Activated T-helper 9 cell treated with anti-CD3 and anti-CD28 coated beads, Interleukin-2, amount 50 U/mL, for 16 hours (primary cell): Measurements from ENCODE around the gene KIF5C.

Experiments
- DNase-seq: peaks from one replicate; pipeline ENCODE4 v3.0.0-alpha.2; 2020; ENCODE audit warnings: low read depth

The KIF5C gene

GRCh38 chr2:149044500-149044899 lies 169.5 kb downstream of the KIF5C start:
- no peak for DNase-seq

- no peak for DNase-seq
Measured at GRCh38 chr2:149047118-149047517, 172.1 kb downstream of the KIF5C start.

- no peak for DNase-seq
Measured at GRCh38 chr2:149049142-149049541, 174.1 kb downstream of the KIF5C start.

GRCh38 chr2:149050188-149050587 lies 175.2 kb downstream of the KIF5C start:
- DNase-seq, result no peak

GRCh38 chr2:149055751-149056150 lies 180.7 kb downstream of the KIF5C start:
- no peak for DNase-seq

GRCh38 chr2:149056541-149057255 lies 181.7 kb downstream of the KIF5C start:
- no peak for DNase-seq

GRCh38 chr2:149057401-149057800 lies 182.4 kb downstream of the KIF5C start:
- no peak for DNase-seq

GRCh38 chr2:149058936-149059335 lies 183.9 kb downstream of the KIF5C start:
- no peak for DNase-seq

GRCh38 chr2:149059822-149060221 lies 184.8 kb downstream of the KIF5C start:
- no peak for DNase-seq

- DNase-seq, result no peak
Measured at GRCh38 chr2:149061133-149061745, 186.2 kb downstream of the KIF5C start.

- no peak for DNase-seq
Measured at GRCh38 chr2:149062531-149062930, 187.5 kb downstream of the KIF5C start.

GRCh38 chr2:149063177-149063576 lies 188.2 kb downstream of the KIF5C start:
- DNase-seq, result no peak

GRCh38 chr2:149064365-149064841 lies 189.4 kb downstream of the KIF5C start:
- DNase-seq, result no peak

- DNase-seq, result no peak
Measured at GRCh38 chr2:149064856-149065630, 190.0 kb downstream of the KIF5C start.

GRCh38 chr2:149068225-149068995 lies 193.4 kb downstream of the KIF5C start:
- no peak for DNase-seq

- no peak for DNase-seq
Measured at GRCh38 chr2:149068996-149069888, 194.2 kb downstream of the KIF5C start.

GRCh38 chr2:149070681-149071320 lies 195.8 kb downstream of the KIF5C start:
- DNase-seq, result no peak

- no peak for DNase-seq
Measured at GRCh38 chr2:149075105-149075504, 200.1 kb downstream of the KIF5C start.

GRCh38 chr2:149075853-149076252 lies 200.8 kb downstream of the KIF5C start:
- DNase-seq, result no peak
